ENCODE measurements around the gene ADGRL3.
"Not testable (repeated sequence)": the region's sequence is repeated elsewhere in the genome, so short reads cannot be mapped to it uniquely, and the experiment has no call there.

Gene ADGRL3

GRCh38 chr4:61571761-61572559, 371.8 kb downstream of the ADGRL3 start:
- no peak for DNase-seq

- DNase-seq, result no peak
Measured at GRCh38 chr4:61575796-61576195, 375.7 kb downstream of the ADGRL3 start.

GRCh38 chr4:61579786-61580185, 379.7 kb downstream of the ADGRL3 start:
- no peak for DNase-seq

DNA sequence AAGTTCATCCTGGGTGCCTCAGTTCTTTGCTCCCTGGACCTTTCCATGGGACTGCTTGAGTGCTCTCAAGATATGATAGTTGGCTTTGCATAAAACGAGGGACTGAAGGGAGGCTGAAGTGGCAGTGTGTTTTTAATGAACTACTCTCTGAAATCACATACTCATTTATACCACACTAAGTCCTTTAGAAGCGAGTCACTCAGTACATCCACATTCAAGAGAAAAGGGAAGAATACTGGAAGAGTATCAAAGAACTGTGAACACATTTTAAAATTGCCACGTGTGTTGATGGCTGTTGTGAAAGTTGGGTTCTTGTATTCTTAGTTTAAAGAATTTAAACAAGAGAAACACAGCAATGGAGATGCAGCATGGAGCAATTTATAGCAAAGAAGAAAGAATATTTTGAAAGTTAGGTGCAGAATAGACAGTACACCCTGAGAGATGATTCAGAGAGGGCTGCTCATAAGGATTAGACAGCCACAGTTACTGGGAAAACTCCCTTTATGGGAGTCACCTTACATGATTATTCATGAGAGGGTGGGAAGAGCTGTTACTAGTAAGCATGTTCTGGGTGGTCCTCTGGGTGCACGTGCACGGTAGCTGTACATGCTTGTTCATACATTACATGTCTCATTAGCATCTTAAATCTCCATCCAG, 380.7 kb downstream of the ADGRL3 start:
- DNase-seq, result no peak

GRCh38 chr4:61583696-61584095, 383.6 kb downstream of the ADGRL3 start:
- no peak for DNase-seq

GRCh38 chr4:61588621-61589402, 388.7 kb downstream of the ADGRL3 start:
- no peak for DNase-seq

GRCh38 chr4:61590881-61591280, 390.8 kb downstream of the ADGRL3 start:
- DNase-seq, result no peak

DNA sequence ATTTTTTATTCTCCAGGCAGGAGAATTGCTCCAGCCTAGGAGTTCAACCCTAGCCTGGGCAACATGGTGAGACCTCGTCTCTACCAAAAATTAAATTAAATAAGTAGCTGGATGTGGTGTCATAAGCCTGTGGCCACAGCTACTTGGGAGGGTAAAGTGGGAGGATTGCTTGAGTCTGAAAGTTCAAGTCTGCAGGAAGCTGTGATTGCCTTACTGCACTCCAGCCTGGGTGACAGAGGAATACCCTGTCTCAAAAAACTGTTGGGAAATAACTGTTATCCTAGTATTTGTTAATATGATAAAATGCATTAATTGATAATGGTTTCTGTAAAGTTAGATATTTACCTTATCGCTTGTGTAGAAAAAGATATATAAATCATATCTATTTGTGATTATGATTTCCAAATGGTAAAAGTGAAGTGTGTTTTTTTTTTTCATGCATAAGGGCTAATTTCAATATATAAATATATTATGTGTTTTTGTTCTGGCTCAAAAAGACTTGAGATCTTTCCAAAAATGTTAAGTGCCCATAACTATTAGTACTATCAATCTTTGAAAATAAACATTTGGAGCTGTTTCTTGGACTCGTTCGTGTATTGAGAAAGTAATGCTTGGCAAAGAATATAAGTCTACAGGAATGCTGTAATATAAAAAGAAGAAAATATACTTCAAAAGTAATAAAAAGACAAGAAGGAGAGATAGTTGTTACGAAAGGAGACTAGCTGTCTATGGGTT, 396.6 kb downstream of the ADGRL3 start:
- no peak for DNase-seq

DNA sequence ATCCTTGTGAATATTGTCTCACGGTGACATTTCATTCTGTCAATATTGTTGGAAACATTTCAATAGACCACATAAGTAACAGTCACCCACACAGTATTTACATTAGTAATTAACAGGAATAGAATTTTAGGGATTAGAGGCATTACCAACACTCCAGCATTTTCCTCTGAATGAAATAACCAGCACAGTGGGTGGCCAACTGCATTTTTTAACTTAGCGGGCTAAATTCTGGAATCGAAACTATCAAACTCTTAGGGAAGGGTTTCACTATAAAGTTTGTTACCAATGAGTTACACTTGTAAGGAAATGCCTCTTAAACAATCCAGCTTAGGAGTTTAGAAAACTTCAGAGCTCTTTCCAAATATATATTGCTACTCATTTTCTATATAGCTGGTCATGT, 403.0 kb downstream of the ADGRL3 start:
- no peak for DNase-seq

GRCh38 chr4:61604054-61604453, 403.9 kb downstream of the ADGRL3 start:
- DNase-seq, result no peak

- DNase-seq, result no peak
Measured at GRCh38 chr4:61605984-61606383, 405.9 kb downstream of the ADGRL3 start.

DNA sequence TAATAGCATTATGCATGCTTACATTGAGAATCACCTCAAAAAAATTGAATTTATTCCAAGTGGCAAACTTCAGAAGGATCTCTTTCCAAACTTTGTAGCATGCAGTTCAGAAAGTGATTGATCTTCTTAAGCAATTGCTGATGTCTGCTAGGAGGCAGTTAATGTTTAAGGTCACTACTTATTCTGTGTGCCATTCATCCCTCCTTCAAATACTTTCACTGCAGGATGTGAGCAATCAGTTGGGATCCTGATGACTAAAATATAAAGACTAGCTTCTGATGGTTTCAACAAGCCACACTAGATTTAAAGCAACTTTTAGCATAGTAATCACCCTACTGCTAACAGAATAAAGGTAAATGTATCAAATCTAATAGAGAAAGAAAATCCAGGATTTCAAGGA, 414.1 kb downstream of the ADGRL3 start:
- no peak for DNase-seq

DNA sequence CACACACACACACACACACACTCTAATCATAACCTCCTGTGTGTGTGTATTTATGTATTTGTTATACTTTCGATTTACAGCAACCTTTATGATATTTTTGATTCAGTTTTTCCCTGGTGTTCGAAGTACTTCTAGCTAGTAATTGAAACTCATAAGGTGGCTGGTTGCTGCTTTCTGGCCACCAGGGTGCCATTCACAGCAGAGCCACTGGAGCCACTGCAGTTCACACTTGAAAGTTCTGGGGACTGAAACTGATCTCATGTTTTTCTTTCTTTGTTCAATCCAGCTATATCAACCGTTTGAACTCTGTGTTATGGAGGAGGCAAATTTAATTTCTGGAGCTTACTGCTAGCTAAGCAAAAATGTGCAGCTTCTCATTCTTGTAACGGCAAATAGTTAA, 419.4 kb downstream of the ADGRL3 start:
- no peak for DNase-seq

DNA sequence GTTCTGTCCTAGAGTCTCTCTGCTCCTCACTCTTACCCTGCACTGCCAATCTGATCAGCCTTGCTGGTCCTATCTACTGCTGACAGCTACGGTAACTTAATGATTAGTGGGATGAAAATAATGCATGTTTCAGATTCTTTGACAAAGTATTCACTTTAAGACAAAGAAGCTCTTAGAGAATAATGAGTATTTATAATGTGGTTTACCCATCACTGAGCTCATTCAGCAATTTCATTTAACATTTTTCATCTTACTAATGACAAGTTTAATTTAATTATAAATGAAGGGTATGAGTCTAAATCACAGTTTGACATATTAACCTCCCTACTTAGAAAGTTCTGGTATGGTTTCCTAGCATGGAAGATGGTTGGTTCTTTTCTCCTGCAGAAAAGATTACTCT, 428.2 kb downstream of the ADGRL3 start:
- DNase-seq, result no peak

DNA sequence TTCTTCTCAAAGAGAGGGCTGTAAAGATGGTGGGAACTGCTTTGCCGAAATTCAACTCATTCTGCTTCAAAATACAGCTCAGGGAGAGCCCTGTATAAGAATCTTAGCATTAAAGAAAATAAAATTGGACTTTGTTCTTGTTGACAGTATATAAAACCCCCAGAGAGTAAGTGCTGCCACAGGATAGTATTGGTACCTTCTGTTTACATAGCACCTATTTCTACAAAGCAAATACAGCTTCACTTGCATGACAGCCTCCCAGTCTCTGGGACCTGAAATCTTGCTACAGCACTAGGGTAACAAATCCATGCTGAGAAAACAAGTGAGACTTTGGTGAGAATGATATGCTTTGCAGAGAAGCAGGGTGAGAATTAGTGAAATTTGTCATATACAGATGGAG, 428.6 kb downstream of the ADGRL3 start:
- DNase-seq, result no peak

GRCh38 chr4:61630548-61630947, 430.4 kb downstream of the ADGRL3 start:
- DNase-seq, result no peak

GRCh38 chr4:61638591-61638990, 438.5 kb downstream of the ADGRL3 start:
- no peak for DNase-seq

- DNase-seq, result not testable (repeated sequence)
Measured at GRCh38 chr4:61646746-61647350, 446.7 kb downstream of the ADGRL3 start.

GRCh38 chr4:61648264-61648663, 448.1 kb downstream of the ADGRL3 start:
- no peak for DNase-seq

DNA sequence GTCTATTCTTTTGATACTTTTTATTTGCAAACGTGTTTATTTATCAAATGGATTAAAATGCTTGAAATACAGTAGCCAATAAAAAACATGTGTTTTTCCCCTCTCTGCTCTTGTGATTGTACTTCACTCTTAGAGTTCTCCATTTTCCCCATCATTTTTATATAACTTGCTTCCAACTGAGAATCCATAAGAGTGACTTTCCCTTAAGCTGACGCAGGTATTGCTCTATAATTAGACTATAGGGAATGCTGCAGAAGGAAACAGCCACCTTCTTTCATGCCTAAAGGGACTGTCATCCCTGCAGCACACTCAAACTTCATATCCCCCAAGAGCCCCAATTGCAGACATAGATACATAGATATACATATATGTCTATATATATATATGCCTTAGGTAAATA, 456.9 kb downstream of the ADGRL3 start:
- no peak for DNase-seq

DNA sequence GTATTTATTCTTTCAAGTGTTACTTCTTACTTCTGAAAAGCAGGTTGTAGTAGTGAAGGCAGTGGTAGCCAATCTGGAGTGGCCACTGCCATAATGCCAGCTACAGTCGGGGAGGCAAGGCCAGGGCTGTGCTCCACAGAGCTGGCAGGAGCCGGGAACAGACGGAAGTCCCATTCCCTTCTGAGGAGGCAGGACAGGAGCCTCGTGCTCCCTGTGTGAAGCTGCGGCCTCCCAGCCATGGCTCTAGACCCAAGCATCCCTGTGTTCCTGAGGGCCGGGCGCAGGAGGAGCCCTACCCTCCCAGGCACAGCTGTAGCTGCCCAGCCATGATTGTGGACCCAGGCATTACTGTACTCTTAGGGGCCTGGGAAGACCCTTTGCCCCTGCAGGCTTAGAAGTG, 461.8 kb downstream of the ADGRL3 start:
- DNase-seq, result no peak

- no peak for DNase-seq
Measured at GRCh38 chr4:61662362-61662761, 462.2 kb downstream of the ADGRL3 start.

GRCh38 chr4:61663310-61663709, 463.2 kb downstream of the ADGRL3 start:
- DNase-seq, result no peak

Data from effector CD8-positive, alpha-beta T cell (primary cell).